NCI-H1092 treated with DMSO at 0.1 percent for 48 hours (cell line): Measurements from ENCODE around the gene GRIA1.

Source experiments
- DNase-seq: peaks from one replicate; lab custom pipeline; 2025; lab: John Stamatoyannopoulos, UW

The GRIA1 gene

GRCh38 chr5:153490118-153491037 lies at the start of gene GRIA1:
Gene GRIA1, plus strand, starts transcription at chr5:153490670.
- DNase-seq = peak; percentile 74

- DNase-seq = peak; percentile 91
These were observed 44.4 kb upstream of the GRIA1 start for GRCh38 chr5:153445875-153446579.

- no peak for DNase-seq
These were observed 42.9 kb upstream of the GRIA1 start for GRCh38 chr5:153447534-153447933.

GRCh38 chr5:153456354-153456753 lies 34.1 kb upstream of the GRIA1 start:
- no peak for DNase-seq

- DNase-seq = no peak
These were observed 33.5 kb upstream of the GRIA1 start for GRCh38 chr5:153456993-153457392.

GRCh38 chr5:153458268-153458667 lies 32.2 kb upstream of the GRIA1 start:
- DNase-seq = no peak

GRCh38 chr5:153459051-153459743 lies 31.3 kb upstream of the GRIA1 start:
- peak; percentile 66 for DNase-seq

- DNase-seq = no peak
These were observed 30.0 kb upstream of the GRIA1 start for GRCh38 chr5:153460421-153460820.

GRCh38 chr5:153461341-153461740 lies 29.1 kb upstream of the GRIA1 start:
- no peak for DNase-seq

GRCh38 chr5:153463806-153464205 lies 26.7 kb upstream of the GRIA1 start:
- DNase-seq = no peak

- DNase-seq = no peak
These were observed 22.9 kb upstream of the GRIA1 start for GRCh38 chr5:153467546-153467945.

- no peak for DNase-seq
These were observed 21.0 kb upstream of the GRIA1 start for GRCh38 chr5:153469423-153469822.

- DNase-seq = no peak
These were observed 19.7 kb upstream of the GRIA1 start for GRCh38 chr5:153470736-153471135.

- DNase-seq = no peak
These were observed 13.7 kb upstream of the GRIA1 start for GRCh38 chr5:153476767-153477166.

- DNase-seq = no peak
These were observed 10.1 kb upstream of the GRIA1 start for GRCh38 chr5:153480401-153480800.

GRCh38 chr5:153483482-153483881 lies 7.0 kb upstream of the GRIA1 start:
- no peak for DNase-seq

GRCh38 chr5:153485641-153486040 lies 4.8 kb upstream of the GRIA1 start:
- no peak for DNase-seq

- no peak for DNase-seq
These were observed 3.7 kb upstream of the GRIA1 start for GRCh38 chr5:153486771-153487170.

GRCh38 chr5:153489611-153490010 lies 859 bp upstream of the GRIA1 start:
- DNase-seq = no peak

GRCh38 chr5:153491038-153491744 lies 721 bp downstream of the GRIA1 start:
- DNase-seq = peak; percentile 43

- DNase-seq = no peak
These were observed 1.4 kb downstream of the GRIA1 start for GRCh38 chr5:153491856-153492255.

GRCh38 chr5:153496835-153497234 lies 6.4 kb downstream of the GRIA1 start:
- DNase-seq = no peak
